WTC11 (cell line): Measurements from ENCODE around the gene MADD. TPM values are rescaled to one million over a fixed set of nuclear protein-coding genes. Genes with fewer than 3 reads are reported as not detected.

Source experiments
- AFF4 ChIP-seq: sonication (generic); formaldehyde crosslinking; IDR thresholded peaks from 2 replicates; pipeline ENCODE4 v1.8.1; 2023; ENCODE audit warnings: mild to moderate bottlenecking, missing genetic modification reagents, borderline replicate concordance
- ELF4 ChIP-seq: sonication (generic); formaldehyde crosslinking; IDR thresholded peaks from 2 replicates; pipeline ENCODE4 v1.8.1; 2022; ENCODE audit warnings: low read depth, mild to moderate bottlenecking, moderate library complexity, missing genetic modification reagents
- FOXP1 ChIP-seq: sonication (generic); formaldehyde crosslinking; IDR thresholded peaks from 2 replicates; pipeline ENCODE4 v1.8.0; 2022; ENCODE audit warnings: missing genetic modification reagents, mild to moderate bottlenecking, moderate library complexity, borderline replicate concordance
- total RNA-seq: library from RNA; stranded (reverse); gene quantifications from 3 replicates; pipeline ENCODE4 v1.2.3, GENCODE V29; 2021

MADD gene
- total RNA-seq, 1 experiment from 2014 or later = 47.5 TPM

- TF ChIP-seq AFF4 = no peak
- no peak for TF ChIP-seq FOXP1 (CRISPR knock-in tag)
- TF ChIP-seq ELF4 (CRISPR knock-in tag) = no peak
Measured at GRCh38 chr11:47379317-47379716, 109.4 kb downstream of the MADD start (continued).

Other genes with a start within 250 kb of the MADD start
- gene ARFGAP2, start 93.3 kb upstream of the MADD start, total RNA-seq = 55.7 to 73.0 TPM (median 60.5 TPM) in 3 replicates
- 74.5 to 77.1 TPM (median 76.8 TPM) in 3 replicates for gene PACSIN3, start 83.7 kb upstream of the MADD start, total RNA-seq
- 124 to 144 TPM (median 124 TPM) in 3 replicates for gene DDB2, start 55.2 kb upstream of the MADD start, total RNA-seq
- gene ACP2, start 21.3 kb upstream of the MADD start, total RNA-seq = 18.7 to 19.6 TPM (median 19.2 TPM) in 3 replicates
- 26.3 to 31.1 TPM (median 29.9 TPM) in 3 replicates for gene NR1H3, start 12.1 kb upstream of the MADD start, total RNA-seq
- 0.07 TPM in 2 of 3 replicates, not detected in the other for gene MYBPC3, start 82.6 kb downstream of the MADD start, total RNA-seq
- 0.21 to 0.59 TPM (median 0.39 TPM) in 3 replicates for gene SPI1, start 108.4 kb downstream of the MADD start, total RNA-seq
- gene SLC39A13, start 138.5 kb downstream of the MADD start, total RNA-seq = 32.8 to 38.2 TPM (median 35.1 TPM) in 3 replicates
- gene PSMC3, start 156.3 kb downstream of the MADD start, total RNA-seq = 141 to 162 TPM (median 143 TPM) in 3 replicates
- gene RAPSN, start 179.0 kb downstream of the MADD start, total RNA-seq = 0.32 to 0.66 TPM (median 0.34 TPM) in 3 replicates